Loucy (cell line): ENCODE measurements around the gene ODAD3.

Source experiments
- CTCF ChIP-seq: fragments of 200-600 bp; sonication (generic); conservative IDR thresholded peaks from 2 replicates; pipeline ENCODE4 v1.5.1; 2014; ENCODE audit warnings: mild to moderate bottlenecking, antibody characterized with exemption, low read length
- EZH2phosphoT487 ChIP-seq: fragments of 200-600 bp; IDR thresholded peaks from 2 replicates; pipeline ENCODE4 v1.6.1; 2018; ENCODE audit warnings: antibody characterized with exemption, mild to moderate bottlenecking, moderate library complexity, borderline replicate concordance

GRCh38 chr19:11384778-11385129 is 50.2 kb downstream of the ODAD3 start:
- TF ChIP-seq CTCF (no peak), EZH2phosphoT487 (no peak)
